IPS-NIHi7 (cell line): ENCODE measurements around the gene OTUB1.
"Not testable (repeated sequence)": the region's sequence is repeated elsewhere in the genome, so short reads cannot be mapped to it uniquely, and the experiment has no call there.

ENCODE experiments used
- DNase-seq: peaks from one replicate; pipeline ENCODE4 v3.0.0; 2012; ENCODE audit warnings: mixed read lengths; ENCODE audit errors: extremely low spot score

OTUB1 gene

DNA sequence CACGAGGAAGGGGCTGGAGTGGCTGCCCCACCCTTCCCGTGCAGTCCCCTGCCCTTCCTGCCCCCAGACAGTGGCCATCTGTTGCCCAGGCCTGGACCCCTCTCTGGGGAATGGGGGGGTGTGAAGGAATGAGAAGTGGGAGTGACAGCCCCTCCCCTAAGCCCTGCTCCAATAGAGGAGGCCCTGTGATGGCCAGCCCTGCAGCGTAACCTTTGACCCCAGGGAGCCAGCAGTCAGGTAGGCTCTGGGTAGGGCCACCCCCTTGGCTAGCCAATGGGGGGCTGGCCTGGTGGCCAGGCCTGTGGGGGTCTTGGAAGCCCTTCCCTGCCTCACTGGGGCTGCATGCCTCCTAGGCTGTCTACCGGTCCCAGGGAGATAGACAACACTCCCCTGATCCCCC is 56.1 kb downstream of the OTUB1 start:
- DNase-seq = no peak

DNA sequence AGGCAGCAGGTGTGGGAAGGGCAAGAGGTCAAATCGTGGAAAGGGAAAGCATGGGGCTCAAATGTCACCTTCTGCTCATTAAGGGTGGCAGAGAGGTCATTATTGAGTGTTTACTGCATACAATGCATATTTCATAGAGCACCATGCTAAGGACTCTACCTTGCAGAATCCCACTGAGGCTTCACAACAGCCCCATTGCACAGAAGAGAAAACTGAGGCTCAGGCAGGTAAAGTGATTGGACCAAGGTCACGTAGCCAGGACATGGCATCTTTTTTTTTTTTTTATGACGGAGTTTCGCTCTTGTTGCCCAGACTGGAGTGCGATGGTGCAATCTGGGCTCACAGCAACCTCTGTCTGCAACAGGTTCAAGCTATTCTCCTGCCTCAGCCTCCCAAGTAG is 57.3 kb downstream of the OTUB1 start:
- no peak for DNase-seq

DNA sequence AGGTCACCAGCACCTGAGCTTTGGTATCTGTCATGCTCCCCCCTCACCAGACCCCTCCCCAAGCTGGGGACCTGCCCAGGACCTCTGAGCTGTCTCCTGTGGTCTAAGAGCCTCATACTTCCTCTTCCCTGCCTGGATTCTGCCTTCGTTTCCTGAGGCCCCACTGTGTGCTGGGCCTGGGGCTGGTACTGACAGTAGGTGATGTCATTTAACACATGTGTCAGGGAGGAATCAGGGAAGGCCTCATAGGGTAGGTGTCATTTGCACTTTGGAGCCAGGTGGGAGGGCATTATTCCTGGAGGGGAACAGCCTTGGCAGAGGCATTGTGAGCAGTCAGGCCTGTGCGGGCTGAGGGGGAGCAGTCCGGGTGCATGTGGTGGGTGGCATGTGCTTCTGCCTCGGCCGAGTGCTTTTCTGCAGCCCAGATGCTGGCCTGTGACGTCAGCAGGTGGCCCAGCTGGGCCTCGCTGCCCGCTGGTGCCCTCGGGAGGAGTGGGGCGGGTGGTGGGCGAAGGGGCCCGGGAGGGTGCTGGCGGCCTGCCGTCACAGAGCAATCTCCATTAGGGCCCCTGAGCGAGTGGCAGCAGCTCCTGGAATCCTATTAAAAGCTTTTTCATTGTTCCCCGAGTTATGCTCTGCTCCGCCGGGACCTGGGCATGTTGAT is 58.6 kb downstream of the OTUB1 start:
- no peak for DNase-seq

DNA sequence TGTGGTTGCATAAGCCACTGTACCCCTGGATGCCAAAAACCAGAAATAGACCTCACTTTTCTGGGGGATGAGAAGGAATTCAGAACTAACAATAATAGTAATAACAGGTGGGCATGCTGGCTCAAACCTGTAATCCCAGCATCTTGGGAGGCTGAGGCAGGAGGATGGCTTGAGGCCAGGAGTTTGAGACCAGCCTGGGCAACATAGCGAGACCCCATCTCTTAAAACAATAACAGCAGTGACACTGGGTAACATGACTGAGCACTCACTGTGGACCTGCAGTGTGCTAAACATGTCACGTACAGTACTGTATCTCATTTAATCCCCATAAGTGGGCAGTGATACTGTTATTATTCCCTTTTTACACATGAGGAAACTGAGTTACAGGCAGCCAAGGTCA is 59.5 kb downstream of the OTUB1 start:
- DNase-seq = no peak

DNA sequence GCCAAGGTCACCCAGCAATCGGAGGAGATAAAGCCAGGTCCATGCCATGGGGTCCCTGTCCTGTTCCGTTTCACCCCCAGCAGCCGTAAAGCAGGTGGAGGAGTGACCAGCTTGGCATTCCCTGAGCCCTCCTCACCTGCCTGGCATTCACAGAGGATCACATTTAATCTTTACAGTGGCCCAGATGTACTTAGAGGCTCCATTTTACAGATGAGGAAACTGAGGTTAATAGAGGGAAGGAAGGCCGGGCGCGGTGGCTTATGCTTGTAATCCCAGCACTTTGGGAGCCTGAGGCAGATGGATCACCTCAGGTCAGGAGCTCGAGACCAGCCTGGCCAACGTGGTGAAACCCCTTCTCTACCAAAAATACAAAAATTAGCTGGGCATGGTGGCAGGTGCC is 61.1 kb downstream of the OTUB1 start:
- not testable (repeated sequence) for DNase-seq
